Activated CD4-positive, CD25-positive, alpha-beta regulatory T cell treated with anti-CD3 and anti-CD28 coated beads, Interleukin-2, amount 50 U/mL, for 24 hours (primary cell): ENCODE measurements around the gene TMED8.
"Not testable (repeated sequence)": the region's sequence is repeated elsewhere in the genome, so short reads cannot be mapped to it uniquely, and the experiment has no call there.

Experiments
- ATAC-seq, 2 donors: fragments of 150-1000 bp; cut with Tn5 transposase; one replicate each; pipeline ENCODE4 v1.10.0; 2021; ENCODE audit warnings: mild to moderate bottlenecking in 1 of 2, moderate library complexity in 1 of 2

Gene TMED8

GRCh38 chr14:77376771-77377501 lies at the start of gene TMED8, which contains the start of gene SAMD15:
Gene TMED8 (minus strand): TSS chr14:77377094. CDS start chr14:77377053, 41 bp downstream.
Gene SAMD15 (plus strand): TSS chr14:77377379. CDS start chr14:77377419, 40 bp downstream.
- ATAC-seq: peak; percentile 90 to 92

- ATAC-seq: no peak
Observed at GRCh38 chr14:77426396-77426795, 49.5 kb upstream of the TMED8 start.

- no peak for ATAC-seq
Observed at GRCh38 chr14:77424862-77425261, 48.0 kb upstream of the TMED8 start.

GRCh38 chr14:77423423-77423822 lies 46.5 kb upstream of the TMED8 start, which contains the start of gene NOXRED1:
Gene NOXRED1 (minus strand): TSS chr14:77423523. CDS start chr14:77422889, 634 bp downstream.
- ATAC-seq: no peak

- no peak for ATAC-seq
Observed at GRCh38 chr14:77421201-77421600, 44.3 kb upstream of the TMED8 start.

- ATAC-seq: no peak
Observed at GRCh38 chr14:77416836-77417235, 39.9 kb upstream of the TMED8 start.

- not testable (repeated sequence) for ATAC-seq
Observed at GRCh38 chr14:77416098-77416497, 39.2 kb upstream of the TMED8 start.

GRCh38 chr14:77415403-77416030 lies 38.6 kb upstream of the TMED8 start:
- not testable (repeated sequence) for ATAC-seq

GRCh38 chr14:77409131-77409533 lies 32.2 kb upstream of the TMED8 start:
- no peak for ATAC-seq

GRCh38 chr14:77407158-77407557 lies 30.3 kb upstream of the TMED8 start:
- no peak for ATAC-seq

GRCh38 chr14:77406718-77407117 lies 29.8 kb upstream of the TMED8 start:
- ATAC-seq: no peak

GRCh38 chr14:77406086-77406485 lies 29.2 kb upstream of the TMED8 start:
- no peak for ATAC-seq

GRCh38 chr14:77403768-77404167 lies 26.9 kb upstream of the TMED8 start:
- no peak for ATAC-seq

GRCh38 chr14:77400216-77400615 lies 23.3 kb upstream of the TMED8 start:
- ATAC-seq: no peak

GRCh38 chr14:77390188-77390587 lies 13.3 kb upstream of the TMED8 start:
- no peak for ATAC-seq

GRCh38 chr14:77378701-77379100 lies 1.8 kb upstream of the TMED8 start:
- no peak for ATAC-seq

GRCh38 chr14:77377502-77377844 lies 579 bp upstream of the TMED8 start:
- peak in 1 of 2 donors; percentile 2 for ATAC-seq

GRCh38 chr14:77375973-77376770 lies 722 bp downstream of the TMED8 start:
- peak; percentile 23 to 27 for ATAC-seq

- ATAC-seq: no peak
Observed at GRCh38 chr14:77375164-77375950, 1.5 kb downstream of the TMED8 start.

- ATAC-seq: peak; percentile 27 to 37
Observed at GRCh38 chr14:77372304-77372841, 4.5 kb downstream of the TMED8 start.

GRCh38 chr14:77369285-77369684 lies 7.6 kb downstream of the TMED8 start:
- ATAC-seq: no peak

- no peak for ATAC-seq
Observed at GRCh38 chr14:77364146-77364545, 12.7 kb downstream of the TMED8 start.
